Liver (tissue), 9 donors: ENCODE results near the gene SLC25A48. TPM values are rescaled to one million over a fixed set of nuclear protein-coding genes. Genes with fewer than 3 reads are reported as not detected.

ENCODE experiments used
- DNase-seq: peaks from one replicate; pipeline ENCODE4 v3.0.0-alpha.2; 2017; ENCODE audit warnings: low spot score
- H3K27ac ChIP-seq, 2 donors: one replicate each; pipeline ENCODE4 v1.7.0; 2013; ENCODE audit warnings: inconsistent platforms in 2 of 2, low read length in 2 of 2, control low read depth in 1 of 2, low read depth in 1 of 2, mild to moderate bottlenecking in 1 of 2
- H3K27me3 ChIP-seq, 4 donors: one replicate each; pipeline versions ENCODE4 v1.6.1 to v1.7.0; 2013; ENCODE audit warnings: low read length in 3 of 4, inconsistent platforms in 1 of 4, mild to moderate bottlenecking in 1 of 4, moderate library complexity in 1 of 4; ENCODE audit not compliant: control insufficient read depth in 4 of 4, insufficient read depth in 4 of 4
- H3K36me3 ChIP-seq, 4 donors: one replicate each; pipeline versions ENCODE4 v1.6.1 to v1.7.0; 2013; ENCODE audit warnings: low read length in 3 of 4, mild to moderate bottlenecking in 3 of 4, low read depth in 1 of 4, moderate library complexity in 1 of 4; ENCODE audit not compliant: control insufficient read depth in 4 of 4, insufficient read depth in 3 of 4
- H3K4me1 ChIP-seq, 4 donors: one replicate each; pipeline versions ENCODE4 v1.6.1 to v1.7.0; 2013; ENCODE audit warnings: low read length in 3 of 4, mild to moderate bottlenecking in 3 of 4, moderate library complexity in 1 of 4; ENCODE audit not compliant: control insufficient read depth in 4 of 4, insufficient read depth in 4 of 4
- H3K4me3 ChIP-seq, 3 donors: one replicate each; pipeline versions ENCODE4 v1.6.1 to v1.7.0; 2013; ENCODE audit warnings: low read length in 3 of 3, control low read depth in 1 of 3, low read depth in 1 of 3, mild to moderate bottlenecking in 1 of 3
- H3K9ac ChIP-seq, 2 donors: one replicate each; pipeline ENCODE4 v1.7.0; 2013; ENCODE audit warnings: low read length in 2 of 2, mild to moderate bottlenecking in 2 of 2, moderate library complexity in 2 of 2, control low read depth in 1 of 2, low read depth in 1 of 2
- H3K9me3 ChIP-seq, 4 donors: one replicate each; pipeline versions ENCODE4 v1.6.1 to v1.7.0; 2013; ENCODE audit warnings: low read length in 3 of 4; ENCODE audit not compliant: control insufficient read depth in 4 of 4
- EGR1 ChIP-seq, 2 donors: IDR thresholded peaks; 2 replicates each; pipeline ENCODE4 v1.6.1; 2016 to 2018; ENCODE audit warnings: antibody characterized with exemption in 2 of 2, low read depth in 2 of 2
- FOXA1 ChIP-seq: IDR thresholded peaks from 2 replicates; pipeline ENCODE4 v1.6.1; 2016; ENCODE audit warnings: antibody characterized with exemption
- FOXA2 ChIP-seq: IDR thresholded peaks from 2 replicates; pipeline ENCODE4 v1.6.1; 2016; ENCODE audit warnings: antibody characterized with exemption
- GABPA ChIP-seq, 2 donors: IDR thresholded peaks in 1 of 2; conservative IDR thresholded peaks in 1 of 2; 2 replicates each; pipeline ENCODE4 v1.6.1; 2016; ENCODE audit warnings: antibody characterized with exemption in 2 of 2, mild to moderate bottlenecking in 1 of 2, moderate library complexity in 1 of 2
- HNF4A ChIP-seq, 2 donors: conservative IDR thresholded peaks; 2 replicates each; pipeline ENCODE4 v1.6.1; 2016; ENCODE audit warnings: antibody characterized with exemption in 2 of 2, mild to moderate bottlenecking in 2 of 2
- HNF4G ChIP-seq: IDR thresholded peaks from 2 replicates; pipeline ENCODE4 v1.6.1; 2016; ENCODE audit warnings: antibody characterized with exemption
- JUND ChIP-seq, 2 donors: IDR thresholded peaks; 2 replicates each; pipeline ENCODE4 v1.6.1; 2016; ENCODE audit warnings: antibody characterized with exemption in 2 of 2
- NR2F2 ChIP-seq: IDR thresholded peaks from 2 replicates; pipeline ENCODE4 v1.6.1; 2016; ENCODE audit warnings: antibody characterized with exemption
- RAD21 ChIP-seq, 2 donors: IDR thresholded peaks; 2 replicates each; pipeline ENCODE4 v1.6.1; 2016; ENCODE audit warnings: antibody characterized with exemption in 2 of 2, mild to moderate bottlenecking in 2 of 2
- RXRA ChIP-seq, 2 donors: IDR thresholded peaks; 2 replicates each; pipeline ENCODE4 v1.6.1; 2017 to 2018; ENCODE audit warnings: antibody characterized with exemption in 2 of 2, mild to moderate bottlenecking in 1 of 2
- SP1 ChIP-seq: IDR thresholded peaks from 2 replicates; pipeline ENCODE4 v1.6.1; 2018; ENCODE audit warnings: antibody characterized with exemption, mild to moderate bottlenecking
- TAF1 ChIP-seq: conservative IDR thresholded peaks from 2 replicates; pipeline ENCODE4 v1.6.1; 2016; ENCODE audit warnings: antibody characterized with exemption, mild to moderate bottlenecking
- YY1 ChIP-seq: IDR thresholded peaks from 2 replicates; pipeline ENCODE4 v1.6.1; 2016; ENCODE audit warnings: antibody characterized with exemption, mild to moderate bottlenecking
- WGBS: extraction: QIAGEN DNeasy Blood & Tissue Kit; methylation state at CpG from one replicate; pipeline ENCODE4 v1.1.7; 2013; 5-methylcytosine and 5-hydroxymethylcytosine counted together
- polyA plus RNA-seq, 2 donors: library from polyadenylated mRNA; stranded (reverse) in 1 of 2; unstranded in 1 of 2; fragments of 200-250 nt in 1 of 2; fragments of >200 nt in 1 of 2; fragmentation: Nextera tagmentation in 1 of 2; extraction: Ambion mirVana in 1 of 2; gene quantifications; one replicate each; pipeline versions ENCODE4 v1.2.1 to v1.2.3, GENCODE V29; 2013 to 2015
- total RNA-seq, 2 donors: library from RNA; depleted of rRNA; stranded (reverse); fragments of >200 nt; gene quantifications; one replicate each; pipeline ENCODE4 v1.2.3, GENCODE V29; 2014
- TF ChIP-seq, protein P1 (sequence below): IDR thresholded peaks from 2 replicates; pipeline ENCODE4 v1.6.1; 2016; ENCODE audit warnings: antibody characterized with exemption, mild to moderate bottlenecking
- TF ChIP-seq, protein P2 (sequence below): IDR thresholded peaks from 2 replicates; pipeline ENCODE4 v1.6.1; 2016; ENCODE audit warnings: antibody characterized with exemption
- TF ChIP-seq, protein P3 (sequence below): IDR thresholded peaks from 2 replicates; pipeline ENCODE4 v1.6.1; 2016; ENCODE audit warnings: antibody characterized with exemption
- TF ChIP-seq, protein P4 (sequence below): IDR thresholded peaks from 2 replicates; pipeline ENCODE4 v1.6.1; 2016; ENCODE audit warnings: antibody characterized with exemption
- TF ChIP-seq, protein P5 (sequence below): fragments of 150-350 bp; IDR thresholded peaks from 2 replicates; pipeline ENCODE4 v1.5.1; 2017; ENCODE audit warnings: improper control_type of control experiment, low read depth, low read length; ENCODE audit not compliant: missing input control
- donor health status: healthy.
- donor health status: healthy.
- donor health status: healthy.
- donor health status: healthy.
- donor health status: healthy.

Gene SLC25A48
- total and polyA plus RNA-seq, 4 donors, result 0.24 to 1.1 (median 0.72) TPM

DNA sequence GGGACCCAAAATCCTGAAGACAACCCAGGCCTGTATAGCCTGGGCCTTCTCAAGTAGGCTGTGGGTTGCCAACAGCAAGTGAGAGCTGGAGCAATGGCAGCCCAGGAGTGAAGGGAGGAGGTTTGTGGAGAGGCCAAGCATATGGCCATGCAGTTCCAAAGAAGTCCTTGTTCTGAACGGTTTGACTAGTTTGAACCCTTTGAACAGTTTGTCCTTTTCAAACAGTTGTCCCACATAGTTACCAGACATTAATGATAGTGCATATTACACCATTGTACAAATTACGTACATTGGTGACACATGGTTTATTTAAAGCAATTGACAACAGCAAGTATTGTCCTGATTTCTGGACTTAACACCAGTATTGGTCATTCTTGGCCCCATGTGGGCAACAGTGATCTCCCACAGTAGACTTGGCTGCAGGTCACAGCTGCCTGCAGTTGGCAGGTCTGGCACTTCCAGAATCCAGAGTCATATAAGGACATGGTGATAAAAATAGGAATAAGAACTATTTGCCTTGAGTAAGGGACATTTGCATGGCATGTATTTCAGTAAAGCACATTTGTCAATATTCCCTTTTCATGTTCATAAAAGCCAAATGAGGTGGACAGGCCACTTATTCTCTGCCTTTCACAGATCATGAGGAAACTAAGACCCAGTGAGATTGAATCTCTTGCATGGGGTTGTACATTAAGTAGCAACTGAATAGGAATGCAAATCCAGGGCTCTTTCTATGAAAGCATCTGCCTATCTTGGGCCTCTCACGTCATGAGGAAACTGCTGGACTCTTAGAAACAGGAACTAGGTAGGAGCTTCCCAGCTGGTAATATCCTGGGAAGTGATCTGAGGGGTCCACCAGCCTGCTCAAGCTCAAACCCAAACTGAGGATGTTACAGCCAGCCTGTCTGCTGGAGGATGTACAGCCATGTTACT, 30.3 kb downstream of the SLC25A48 start:
- no peaks in the 10 kb centered on the region for H3K36me3 ChIP-seq
- no peaks in the 10 kb centered on the region for H3K4me1 ChIP-seq
- no peak overlapping the region for H3K9ac ChIP-seq
- no peak for DNase-seq
- no peak overlapping the region for H3K4me3 ChIP-seq
- H3K27me3 ChIP-seq, result no peaks in the 10 kb centered on the region
- TF ChIP-seq HNF4A (conservative IDR thresholded peaks at IDR 0.05), result no peak
- TF ChIP-seq YY1, result no peak
- TF ChIP-seq, protein P1, sequence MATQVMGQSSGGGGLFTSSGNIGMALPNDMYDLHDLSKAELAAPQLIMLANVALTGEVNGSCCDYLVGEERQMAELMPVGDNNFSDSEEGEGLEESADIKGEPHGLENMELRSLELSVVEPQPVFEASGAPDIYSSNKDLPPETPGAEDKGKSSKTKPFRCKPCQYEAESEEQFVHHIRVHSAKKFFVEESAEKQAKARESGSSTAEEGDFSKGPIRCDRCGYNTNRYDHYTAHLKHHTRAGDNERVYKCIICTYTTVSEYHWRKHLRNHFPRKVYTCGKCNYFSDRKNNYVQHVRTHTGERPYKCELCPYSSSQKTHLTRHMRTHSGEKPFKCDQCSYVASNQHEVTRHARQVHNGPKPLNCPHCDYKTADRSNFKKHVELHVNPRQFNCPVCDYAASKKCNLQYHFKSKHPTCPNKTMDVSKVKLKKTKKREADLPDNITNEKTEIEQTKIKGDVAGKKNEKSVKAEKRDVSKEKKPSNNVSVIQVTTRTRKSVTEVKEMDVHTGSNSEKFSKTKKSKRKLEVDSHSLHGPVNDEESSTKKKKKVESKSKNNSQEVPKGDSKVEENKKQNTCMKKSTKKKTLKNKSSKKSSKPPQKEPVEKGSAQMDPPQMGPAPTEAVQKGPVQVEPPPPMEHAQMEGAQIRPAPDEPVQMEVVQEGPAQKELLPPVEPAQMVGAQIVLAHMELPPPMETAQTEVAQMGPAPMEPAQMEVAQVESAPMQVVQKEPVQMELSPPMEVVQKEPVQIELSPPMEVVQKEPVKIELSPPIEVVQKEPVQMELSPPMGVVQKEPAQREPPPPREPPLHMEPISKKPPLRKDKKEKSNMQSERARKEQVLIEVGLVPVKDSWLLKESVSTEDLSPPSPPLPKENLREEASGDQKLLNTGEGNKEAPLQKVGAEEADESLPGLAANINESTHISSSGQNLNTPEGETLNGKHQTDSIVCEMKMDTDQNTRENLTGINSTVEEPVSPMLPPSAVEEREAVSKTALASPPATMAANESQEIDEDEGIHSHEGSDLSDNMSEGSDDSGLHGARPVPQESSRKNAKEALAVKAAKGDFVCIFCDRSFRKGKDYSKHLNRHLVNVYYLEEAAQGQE, result no peak
- no peak for TF ChIP-seq JUND (IDR thresholded peaks at IDR 0.05)
- no peak for TF ChIP-seq RAD21 (IDR thresholded peaks at IDR 0.05)
- TF ChIP-seq TAF1, result no peak
- no peak for TF ChIP-seq EGR1 (IDR thresholded peaks at IDR 0.05; ENCODE audit: low read depth in 2 of 2)
- TF ChIP-seq, protein P2, sequence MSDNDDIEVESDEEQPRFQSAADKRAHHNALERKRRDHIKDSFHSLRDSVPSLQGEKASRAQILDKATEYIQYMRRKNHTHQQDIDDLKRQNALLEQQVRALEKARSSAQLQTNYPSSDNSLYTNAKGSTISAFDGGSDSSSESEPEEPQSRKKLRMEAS, result no peak
- H3K27ac ChIP-seq, result no peak overlapping the region
- peaks cover 0 to 1% (median 0%) of the 10 kb centered on the region in 4 donors for H3K9me3 ChIP-seq
- 79% methylated on average over 3 of the region's 3 CpGs for WGBS

DNA sequence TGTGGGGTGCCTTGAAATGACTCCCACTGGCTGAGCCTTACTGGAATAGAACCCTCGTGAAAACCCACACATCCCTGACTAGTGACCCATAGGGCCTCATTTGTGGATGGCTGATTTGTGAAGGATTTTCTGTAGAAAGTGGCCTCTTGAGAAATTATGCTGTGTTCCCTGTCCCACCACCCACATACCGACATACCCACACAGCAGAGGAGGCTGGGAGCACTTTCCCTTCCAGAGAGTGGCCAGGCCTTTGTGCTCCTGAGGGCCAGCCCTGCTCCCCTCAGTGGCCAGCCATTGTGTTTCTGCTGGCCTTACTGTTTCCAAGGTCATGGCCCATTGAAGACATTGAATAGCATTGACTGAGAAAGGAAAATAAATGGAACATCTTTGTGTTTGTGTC, 31.6 kb downstream of the SLC25A48 start:
- Histone ChIP-seq H3K36me3 (no peaks in the 10 kb centered on the region), H3K9ac (no peak overlapping the region), H3K4me3 (no peak overlapping the region), H3K4me1 (no peaks in the 10 kb centered on the region), H3K27me3 (no peaks in the 10 kb centered on the region), H3K9me3 (peaks cover 0 to 1% (median 0%) of the 10 kb centered on the region in 4 donors), H3K27ac (no peak overlapping the region)
- WGBS, result 90% methylated on average over 2 of the region's 2 CpGs
- TF ChIP-seq EGR1 (IDR thresholded peaks at IDR 0.05; ENCODE audit: low read depth in 2 of 2) (no peak), YY1 (no peak), FOXA2 (no peak), JUND (IDR thresholded peaks at IDR 0.05) (no peak), GABPA (IDR thresholded peaks at IDR 0.05 in 1 of 2, conservative IDR thresholded peaks at IDR 0.05 in 1 of 2) (no peak), TAF1 (no peak), RAD21 (IDR thresholded peaks at IDR 0.05) (no peak), HNF4G (no peak), NR2F2 (no peak), FOXA1 (no peak), HNF4A (conservative IDR thresholded peaks at IDR 0.05) (no peak), SP1 (no peak), RXRA (IDR thresholded peaks at IDR 0.05) (no peak)
- TF ChIP-seq, protein P1, result no peak
- TF ChIP-seq, protein P3, sequence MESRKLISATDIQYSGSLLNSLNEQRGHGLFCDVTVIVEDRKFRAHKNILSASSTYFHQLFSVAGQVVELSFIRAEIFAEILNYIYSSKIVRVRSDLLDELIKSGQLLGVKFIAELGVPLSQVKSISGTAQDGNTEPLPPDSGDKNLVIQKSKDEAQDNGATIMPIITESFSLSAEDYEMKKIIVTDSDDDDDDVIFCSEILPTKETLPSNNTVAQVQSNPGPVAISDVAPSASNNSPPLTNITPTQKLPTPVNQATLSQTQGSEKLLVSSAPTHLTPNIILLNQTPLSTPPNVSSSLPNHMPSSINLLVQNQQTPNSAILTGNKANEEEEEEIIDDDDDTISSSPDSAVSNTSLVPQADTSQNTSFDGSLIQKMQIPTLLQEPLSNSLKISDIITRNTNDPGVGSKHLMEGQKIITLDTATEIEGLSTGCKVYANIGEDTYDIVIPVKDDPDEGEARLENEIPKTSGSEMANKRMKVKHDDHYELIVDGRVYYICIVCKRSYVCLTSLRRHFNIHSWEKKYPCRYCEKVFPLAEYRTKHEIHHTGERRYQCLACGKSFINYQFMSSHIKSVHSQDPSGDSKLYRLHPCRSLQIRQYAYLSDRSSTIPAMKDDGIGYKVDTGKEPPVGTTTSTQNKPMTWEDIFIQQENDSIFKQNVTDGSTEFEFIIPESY, result no peak
- TF ChIP-seq, protein P2, result no peak
- TF ChIP-seq, protein P4, sequence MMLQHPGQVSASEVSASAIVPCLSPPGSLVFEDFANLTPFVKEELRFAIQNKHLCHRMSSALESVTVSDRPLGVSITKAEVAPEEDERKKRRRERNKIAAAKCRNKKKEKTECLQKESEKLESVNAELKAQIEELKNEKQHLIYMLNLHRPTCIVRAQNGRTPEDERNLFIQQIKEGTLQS, result no peak
- TF ChIP-seq, protein P5, sequence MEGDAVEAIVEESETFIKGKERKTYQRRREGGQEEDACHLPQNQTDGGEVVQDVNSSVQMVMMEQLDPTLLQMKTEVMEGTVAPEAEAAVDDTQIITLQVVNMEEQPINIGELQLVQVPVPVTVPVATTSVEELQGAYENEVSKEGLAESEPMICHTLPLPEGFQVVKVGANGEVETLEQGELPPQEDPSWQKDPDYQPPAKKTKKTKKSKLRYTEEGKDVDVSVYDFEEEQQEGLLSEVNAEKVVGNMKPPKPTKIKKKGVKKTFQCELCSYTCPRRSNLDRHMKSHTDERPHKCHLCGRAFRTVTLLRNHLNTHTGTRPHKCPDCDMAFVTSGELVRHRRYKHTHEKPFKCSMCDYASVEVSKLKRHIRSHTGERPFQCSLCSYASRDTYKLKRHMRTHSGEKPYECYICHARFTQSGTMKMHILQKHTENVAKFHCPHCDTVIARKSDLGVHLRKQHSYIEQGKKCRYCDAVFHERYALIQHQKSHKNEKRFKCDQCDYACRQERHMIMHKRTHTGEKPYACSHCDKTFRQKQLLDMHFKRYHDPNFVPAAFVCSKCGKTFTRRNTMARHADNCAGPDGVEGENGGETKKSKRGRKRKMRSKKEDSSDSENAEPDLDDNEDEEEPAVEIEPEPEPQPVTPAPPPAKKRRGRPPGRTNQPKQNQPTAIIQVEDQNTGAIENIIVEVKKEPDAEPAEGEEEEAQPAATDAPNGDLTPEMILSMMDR, result no peak
- no peak for DNase-seq
